Fibroblast of the aortic adventitia (primary cell): ENCODE results near the gene NCMAP. TPM values are rescaled to one million over a fixed set of nuclear protein-coding genes. Genes with fewer than 3 reads are reported as not detected.
"Not testable (repeated sequence)": the region's sequence is repeated elsewhere in the genome, so short reads cannot be mapped to it uniquely, and the experiment has no call there.

ENCODE experiments used
- DNase-seq: peaks from one replicate; pipeline ENCODE4 v3.0.0-alpha.2; 2010; ENCODE audit warnings: low read depth
- H3K4me3 ChIP-seq: 2 replicates; pipeline ENCODE4 v1.5.1; 2011; ENCODE audit warnings: low read depth, mild to moderate bottlenecking, control low read depth, low read length, moderate library complexity
- total RNA-seq: library from RNA; depleted of rRNA; stranded (reverse); fragments of >200 nt; gene quantifications from 2 replicates; pipeline ENCODE4 v1.2.3, GENCODE V29; 2012; ENCODE audit warnings: low replicate concordance
- TF ChIP-seq, protein P1 (sequence below): IDR thresholded peaks from 2 replicates; pipeline ENCODE4 v1.5.1; 2011; ENCODE audit warnings: mild to moderate bottlenecking, low read length, control low read depth, inconsistent platforms; ENCODE audit not compliant: insufficient read depth

The NCMAP gene
- total RNA-seq, 1 donor: not detected

DNA sequence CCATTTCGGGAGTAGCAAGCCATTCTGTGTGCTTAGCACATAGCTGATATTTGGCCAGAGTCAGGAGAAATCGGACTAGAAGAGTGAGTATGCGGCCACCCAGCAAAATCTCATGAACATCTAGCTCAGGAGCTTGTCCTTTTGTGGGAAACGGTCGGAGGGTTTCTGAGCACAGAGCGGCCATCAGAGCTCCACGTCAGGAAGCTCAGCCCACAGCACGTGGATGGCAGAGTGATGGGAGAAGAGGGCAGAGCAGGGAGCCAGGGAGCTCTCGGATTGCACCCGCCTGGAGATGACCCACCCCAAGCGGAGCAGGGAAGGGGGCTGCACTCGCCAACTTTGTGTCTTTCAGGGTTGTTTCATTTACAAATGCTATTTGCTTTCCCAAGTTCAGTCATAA is 39.4 kb upstream of the NCMAP start:
- TF ChIP-seq, protein P1, sequence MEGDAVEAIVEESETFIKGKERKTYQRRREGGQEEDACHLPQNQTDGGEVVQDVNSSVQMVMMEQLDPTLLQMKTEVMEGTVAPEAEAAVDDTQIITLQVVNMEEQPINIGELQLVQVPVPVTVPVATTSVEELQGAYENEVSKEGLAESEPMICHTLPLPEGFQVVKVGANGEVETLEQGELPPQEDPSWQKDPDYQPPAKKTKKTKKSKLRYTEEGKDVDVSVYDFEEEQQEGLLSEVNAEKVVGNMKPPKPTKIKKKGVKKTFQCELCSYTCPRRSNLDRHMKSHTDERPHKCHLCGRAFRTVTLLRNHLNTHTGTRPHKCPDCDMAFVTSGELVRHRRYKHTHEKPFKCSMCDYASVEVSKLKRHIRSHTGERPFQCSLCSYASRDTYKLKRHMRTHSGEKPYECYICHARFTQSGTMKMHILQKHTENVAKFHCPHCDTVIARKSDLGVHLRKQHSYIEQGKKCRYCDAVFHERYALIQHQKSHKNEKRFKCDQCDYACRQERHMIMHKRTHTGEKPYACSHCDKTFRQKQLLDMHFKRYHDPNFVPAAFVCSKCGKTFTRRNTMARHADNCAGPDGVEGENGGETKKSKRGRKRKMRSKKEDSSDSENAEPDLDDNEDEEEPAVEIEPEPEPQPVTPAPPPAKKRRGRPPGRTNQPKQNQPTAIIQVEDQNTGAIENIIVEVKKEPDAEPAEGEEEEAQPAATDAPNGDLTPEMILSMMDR: no peak

DNA sequence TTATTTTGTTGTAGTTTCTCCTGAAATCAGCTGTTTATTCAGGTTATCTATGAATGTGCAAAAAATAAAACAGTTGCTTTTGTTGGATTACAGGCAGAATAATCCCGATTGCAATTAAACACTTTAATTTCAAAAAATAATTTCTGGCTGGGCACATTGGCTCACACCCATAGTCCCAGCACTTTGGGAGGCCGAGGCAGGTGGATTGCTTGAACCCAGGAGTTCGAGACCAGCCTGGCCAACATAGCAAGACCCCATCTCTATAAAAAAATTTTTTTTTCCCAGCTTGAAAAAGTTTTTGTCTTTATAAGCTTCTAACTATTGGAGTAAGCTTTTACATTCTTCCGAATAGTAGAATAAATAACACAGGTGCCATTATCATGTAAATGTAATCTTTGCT is 38.0 kb upstream of the NCMAP start:
- TF ChIP-seq, protein P1: no peak
- no peak for DNase-seq
- H3K4me3 ChIP-seq: no peak overlapping the region

More for the DNA sequence above, 39.4 kb upstream of the NCMAP start:
- no peak overlapping the region for H3K4me3 ChIP-seq
- DNase-seq: no peak

DNA sequence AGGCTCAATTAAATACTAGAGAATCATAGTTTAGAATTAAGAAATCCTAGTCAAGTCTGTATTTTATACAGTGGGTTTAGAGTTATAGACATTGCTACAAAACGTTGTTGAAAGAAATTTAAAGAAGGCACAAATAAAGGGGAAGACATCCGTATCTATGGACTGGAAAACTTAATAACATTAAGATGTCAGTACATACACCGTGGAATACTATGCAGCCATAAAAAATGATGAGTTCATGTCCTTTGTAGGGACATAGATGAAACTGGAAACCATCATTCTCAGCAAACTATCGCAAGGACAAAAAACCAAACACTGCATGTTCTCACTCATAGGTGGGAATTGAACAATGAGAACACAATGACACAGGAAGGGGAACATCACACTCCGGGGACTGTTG is 35.6 kb upstream of the NCMAP start:
- DNase-seq: not testable (repeated sequence)

DNA sequence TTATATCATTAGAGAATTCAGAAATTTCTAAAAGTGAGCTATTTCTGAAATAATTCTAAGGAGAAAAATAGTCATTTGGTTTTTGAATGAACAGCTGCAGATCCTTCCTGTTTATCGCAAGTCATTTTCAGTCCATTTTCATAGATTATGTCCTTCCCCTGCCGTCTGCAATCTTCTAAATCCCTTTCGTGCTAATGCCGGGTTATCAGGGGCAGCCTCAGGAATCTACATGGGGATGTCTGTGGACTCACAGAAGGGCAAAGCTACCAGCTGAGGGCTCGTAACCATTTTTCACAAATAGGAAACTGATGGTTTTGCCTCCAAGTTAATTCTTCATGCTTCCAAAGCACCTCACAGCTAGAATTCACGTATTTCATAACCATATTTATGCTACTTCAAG is 30.3 kb upstream of the NCMAP start:
- DNase-seq: no peak
- no peak overlapping the region for H3K4me3 ChIP-seq
- TF ChIP-seq, protein P1: no peak

More for the DNA sequence above, 35.6 kb upstream of the NCMAP start:
- H3K4me3 ChIP-seq: not testable (repeated sequence)

DNA sequence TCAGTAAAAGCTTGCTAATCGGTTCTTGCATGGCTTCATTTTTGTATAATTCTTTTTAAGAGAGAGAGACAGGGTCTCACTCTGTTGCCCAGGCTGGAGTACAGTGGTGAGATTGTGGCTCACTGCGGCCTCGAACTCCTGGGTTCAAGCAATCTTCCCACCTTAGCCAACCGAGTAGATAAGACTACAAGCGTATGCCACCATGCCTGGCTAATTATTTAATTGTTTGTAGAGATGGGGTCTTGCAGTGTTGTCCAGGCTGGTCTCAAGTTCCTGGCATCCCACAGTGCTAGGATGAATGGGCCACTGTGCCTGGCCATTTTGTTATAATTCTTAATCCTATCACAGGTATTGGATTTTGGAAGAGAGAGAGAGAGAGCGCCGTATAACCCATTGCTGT is 29.8 kb upstream of the NCMAP start:
- no peak for DNase-seq
- TF ChIP-seq, protein P1: no peak
- H3K4me3 ChIP-seq: no peak overlapping the region

DNA sequence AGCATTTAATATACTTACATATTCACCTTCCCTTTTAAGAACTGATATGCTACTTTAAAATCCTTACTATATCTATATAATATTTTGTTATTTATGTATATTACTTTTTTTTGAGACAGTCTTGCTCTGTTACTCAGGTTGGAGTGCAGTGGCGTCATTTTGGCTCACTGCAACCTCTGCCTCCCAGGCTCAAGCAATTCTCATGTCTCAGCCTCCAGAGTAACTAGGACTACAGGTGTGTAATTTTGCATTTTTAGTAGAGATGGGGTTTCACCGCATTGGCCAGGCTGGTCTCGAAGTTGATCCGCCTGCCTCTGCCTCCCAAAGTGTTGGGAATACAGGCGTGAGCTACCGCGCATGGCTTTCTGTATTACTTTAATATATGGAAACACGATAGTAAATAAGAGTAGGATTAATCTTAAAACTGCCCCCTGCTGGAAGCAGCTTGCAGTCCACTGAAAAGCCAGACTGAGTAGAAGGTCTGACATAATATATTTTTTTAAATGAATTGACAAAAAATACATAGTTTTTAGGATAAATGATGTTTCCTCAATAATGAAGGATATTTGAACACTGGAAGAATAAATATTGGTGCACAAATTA is 28.8 kb upstream of the NCMAP start:
- no peak overlapping the region for H3K4me3 ChIP-seq
- TF ChIP-seq, protein P1: peak; percentile 62
- DNase-seq: peak; percentile 21

DNA sequence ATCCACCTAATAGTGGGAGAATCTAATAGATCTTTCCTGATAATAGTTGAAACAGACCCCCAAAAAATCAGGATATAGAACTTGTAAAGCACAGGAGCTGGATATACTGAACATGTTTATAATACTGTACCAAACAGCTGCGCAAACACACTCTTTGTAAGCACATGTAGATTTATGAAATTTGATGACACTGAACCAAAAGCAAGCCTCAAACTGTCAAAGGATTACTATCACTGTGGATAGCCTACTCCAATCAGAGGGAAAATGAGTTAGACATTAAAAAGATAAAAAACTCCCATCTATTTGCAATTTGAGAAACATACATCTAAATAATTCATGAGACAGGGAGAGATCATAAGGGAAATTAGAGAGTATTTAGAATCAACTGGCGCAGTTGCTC is 27.1 kb upstream of the NCMAP start:
- DNase-seq: no peak
- no peak overlapping the region for H3K4me3 ChIP-seq
- TF ChIP-seq, protein P1: no peak

DNA sequence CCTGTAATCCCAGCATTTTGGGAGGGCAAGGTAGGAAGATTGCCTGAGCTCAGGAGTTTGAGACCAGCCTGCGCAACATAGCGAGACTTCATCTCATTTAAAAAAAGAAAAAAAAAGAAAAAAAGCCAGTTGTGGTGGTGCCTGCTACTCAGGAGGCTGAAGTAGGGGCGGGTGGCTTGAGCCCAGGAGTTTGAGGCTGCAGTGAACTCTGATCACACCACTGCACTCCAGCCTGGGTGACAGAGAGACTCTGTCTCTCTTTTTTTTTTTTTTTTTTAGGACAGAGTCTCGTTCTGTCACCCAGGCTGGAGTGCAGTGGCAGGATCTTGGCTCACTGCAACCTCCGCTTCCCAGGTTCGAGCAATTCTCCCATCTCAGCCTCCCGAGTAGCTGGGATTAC is 26.6 kb upstream of the NCMAP start:
- not testable (repeated sequence) for H3K4me3 ChIP-seq, DNase-seq
